NCI-H748 treated with DMSO at 0.1 percent for 48 hours (cell line): ENCODE results near the gene SOCS3.
"Not testable (repeated sequence)": the region's sequence is repeated elsewhere in the genome, so short reads cannot be mapped to it uniquely, and the experiment has no call there.

Source experiments
- DNase-seq: peaks from one replicate; lab custom pipeline; 2025; lab: John Stamatoyannopoulos, UW

SOCS3 gene

DNA sequence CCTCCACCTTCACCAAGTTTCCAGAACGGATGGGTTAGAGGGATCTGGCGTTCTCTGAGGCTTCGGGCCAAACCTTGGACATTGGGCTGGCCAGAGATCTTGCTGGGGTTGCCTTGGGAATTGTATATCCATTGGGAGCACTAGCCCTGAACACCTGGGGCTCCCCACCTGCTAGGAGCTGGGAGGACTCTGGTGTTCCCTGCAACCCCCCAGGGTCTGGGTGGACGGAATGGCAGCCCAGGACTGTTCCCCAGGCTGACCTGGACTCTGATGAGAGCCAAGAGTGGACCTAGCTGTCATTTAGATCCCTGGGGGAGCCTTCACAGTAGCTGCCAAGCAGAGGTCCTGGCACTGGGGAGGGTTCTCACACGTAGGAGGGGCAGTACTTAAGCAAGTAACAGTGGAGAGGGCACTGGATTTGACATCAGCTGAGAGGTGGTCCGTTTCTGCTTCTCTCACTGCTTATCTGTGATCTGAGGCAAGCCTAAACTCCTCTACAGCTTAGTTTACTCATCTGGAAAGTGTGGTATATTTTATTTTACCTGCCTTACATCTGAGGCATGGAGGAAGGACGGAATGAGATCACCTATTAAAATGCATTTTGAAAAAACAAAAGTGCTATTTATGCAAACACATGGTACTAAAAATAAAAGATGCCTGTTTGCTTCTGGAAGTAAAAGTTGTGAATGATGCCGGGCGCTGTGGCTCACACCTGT is 11.7 kb downstream of the SOCS3 start:
- DNase-seq, result no peak

DNA sequence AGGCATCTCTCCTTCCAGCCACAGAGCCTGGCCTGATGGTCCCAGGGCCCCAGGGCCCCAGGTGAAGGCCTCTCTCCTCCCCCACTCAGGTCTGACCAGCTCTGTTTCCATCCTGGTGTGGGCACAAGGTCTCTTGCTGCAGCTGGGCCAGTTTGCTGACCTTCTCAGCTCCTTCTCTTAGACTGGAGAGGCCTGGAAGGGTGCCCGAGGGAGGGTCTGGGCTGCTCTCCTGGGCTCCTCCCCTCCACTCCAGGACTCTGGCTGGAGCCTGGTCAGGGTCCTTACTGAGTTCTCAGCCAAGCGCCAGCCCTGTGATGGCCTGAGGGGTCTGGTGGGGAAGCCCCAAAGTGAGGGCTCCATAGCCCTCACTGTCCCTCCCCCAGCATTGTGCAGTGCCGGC is 12.4 kb downstream of the SOCS3 start:
- DNase-seq, result no peak

DNA sequence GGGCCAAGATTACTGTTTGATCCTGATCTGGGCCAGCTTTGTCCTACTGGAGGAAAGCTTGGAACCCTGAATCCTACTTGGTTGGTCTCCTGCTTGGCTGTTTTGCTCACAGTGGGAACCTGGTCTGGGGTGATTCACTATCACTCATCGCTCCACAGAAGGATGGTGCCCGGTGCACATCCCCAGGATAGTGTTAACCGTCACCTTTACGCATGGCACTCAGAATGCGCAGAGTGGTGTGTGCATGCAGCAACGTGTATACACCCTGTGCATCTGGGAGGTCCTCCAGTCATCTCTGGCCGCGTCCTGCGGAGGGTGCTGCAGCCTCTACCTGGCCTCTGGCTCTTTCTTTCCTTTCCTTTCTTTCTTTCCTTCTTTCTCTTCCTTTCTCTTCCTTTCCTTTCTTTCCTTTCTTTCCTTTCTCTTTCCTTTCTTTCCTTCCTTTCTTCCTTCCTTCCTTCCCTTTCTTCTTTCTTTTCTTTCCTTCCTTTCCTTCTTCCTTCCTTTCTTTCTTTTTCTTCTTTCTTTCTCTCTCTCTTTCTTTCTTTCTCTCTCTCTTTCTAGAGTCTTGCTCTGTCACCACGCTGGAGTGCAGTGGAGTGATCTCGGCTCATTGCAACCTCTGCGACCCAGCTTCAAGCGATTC is 13.1 kb downstream of the SOCS3 start:
- DNase-seq, result no peak

DNA sequence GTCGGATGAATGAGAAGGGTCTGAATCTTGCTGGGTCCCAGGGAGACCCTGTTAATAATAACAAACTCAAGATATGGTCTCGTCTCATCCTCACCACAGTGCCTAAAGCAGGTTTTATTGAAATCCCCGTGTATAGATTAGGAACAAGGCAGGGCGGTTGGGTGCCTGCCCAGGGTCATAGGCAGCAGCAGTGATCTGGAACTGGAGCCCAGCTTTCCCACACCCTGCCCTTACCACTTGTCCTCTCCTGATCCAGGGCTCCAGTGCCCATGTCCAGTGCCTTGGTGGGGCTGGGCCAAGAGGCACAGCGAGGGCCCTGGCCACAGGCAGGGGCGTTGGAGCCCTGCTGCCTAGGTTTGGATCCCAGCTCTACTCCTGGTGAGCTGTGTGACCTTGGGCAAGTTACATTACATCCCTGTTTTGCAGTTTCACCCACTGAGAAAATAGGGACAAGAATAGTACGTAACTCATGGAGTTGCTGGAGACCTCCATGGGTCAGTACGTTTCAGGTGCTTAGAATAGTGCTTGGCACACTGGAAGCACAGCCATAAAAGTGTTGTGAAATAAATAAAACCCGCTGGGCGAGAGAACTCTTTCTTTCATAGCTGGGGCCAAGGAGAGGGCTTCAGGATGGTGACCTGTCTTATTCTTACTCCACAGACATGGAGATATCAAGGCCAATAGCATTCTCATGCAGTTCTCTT is 13.9 kb downstream of the SOCS3 start:
- DNase-seq, result no peak

DNA sequence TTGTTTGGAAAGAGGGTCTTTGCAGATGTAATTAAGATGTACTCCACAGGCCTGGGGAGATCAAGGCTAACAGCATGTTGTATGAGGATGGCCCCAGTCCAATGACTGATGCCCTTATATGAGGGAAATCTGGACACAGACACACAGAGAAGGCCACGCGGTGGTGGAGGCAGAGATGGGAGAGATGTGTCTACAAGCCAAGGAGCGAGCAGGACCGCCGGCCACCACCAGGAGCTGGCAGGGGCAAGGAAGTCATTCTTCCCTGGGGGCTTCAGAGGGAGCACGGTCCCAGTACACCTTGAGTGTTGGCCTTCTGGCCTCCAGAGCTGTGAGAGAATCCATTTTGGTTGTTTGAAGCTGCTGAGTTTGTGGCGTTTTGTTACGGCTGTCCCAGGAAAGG is 14.7 kb downstream of the SOCS3 start:
- no peak for DNase-seq

DNA sequence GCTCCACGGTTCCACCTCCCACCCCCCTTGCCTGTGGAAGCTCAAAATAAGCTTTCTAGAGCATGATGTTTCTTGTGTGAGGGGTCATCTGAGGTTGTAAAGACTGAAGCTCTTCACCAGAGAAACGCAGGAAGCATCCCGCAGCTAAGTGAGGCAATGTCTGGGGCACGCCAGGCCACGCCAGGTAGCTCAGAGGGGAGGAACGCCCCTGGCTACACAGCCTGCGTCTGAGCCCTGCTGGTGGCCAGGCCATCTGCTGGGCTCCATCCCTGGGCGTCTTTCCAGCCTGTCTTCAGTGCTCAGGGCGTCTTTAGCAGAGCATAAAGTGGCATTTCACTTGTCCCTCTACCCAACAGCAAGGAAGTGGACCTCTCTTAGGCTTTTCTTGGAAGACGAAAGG is 15.2 kb downstream of the SOCS3 start:
- DNase-seq, result no peak

DNA sequence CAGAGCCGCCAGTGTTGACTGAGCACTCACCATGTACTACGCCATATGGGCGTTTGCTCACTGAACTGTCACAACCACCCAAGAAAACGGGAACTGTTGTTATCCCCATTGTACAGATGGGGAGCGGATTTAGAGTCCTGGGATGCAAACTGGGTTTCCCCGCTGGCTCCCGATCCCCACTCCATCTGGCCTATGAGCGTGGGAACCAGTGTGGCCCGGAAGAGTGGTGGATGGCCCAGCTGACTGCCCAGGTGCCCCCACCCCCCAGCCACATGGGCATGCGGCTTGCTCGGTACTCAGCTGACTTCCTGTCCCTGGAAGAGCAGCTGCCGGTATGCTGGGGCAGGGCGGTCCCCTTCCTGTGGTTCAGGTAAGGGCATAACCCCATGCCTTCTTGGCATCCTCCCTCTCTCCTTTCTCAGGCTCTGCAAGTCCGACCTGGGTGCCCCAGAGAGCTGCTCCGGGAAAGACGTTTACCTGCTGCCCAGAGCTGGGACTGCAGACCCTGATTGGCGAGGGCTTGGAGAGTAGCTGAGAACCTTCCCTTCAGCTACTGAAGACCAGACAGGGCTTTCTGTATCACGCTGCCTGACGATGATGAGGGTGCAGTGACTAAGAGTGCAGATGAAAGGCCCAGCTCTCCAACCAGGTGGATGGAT is 16.2 kb downstream of the SOCS3 start:
- DNase-seq, result no peak

DNA sequence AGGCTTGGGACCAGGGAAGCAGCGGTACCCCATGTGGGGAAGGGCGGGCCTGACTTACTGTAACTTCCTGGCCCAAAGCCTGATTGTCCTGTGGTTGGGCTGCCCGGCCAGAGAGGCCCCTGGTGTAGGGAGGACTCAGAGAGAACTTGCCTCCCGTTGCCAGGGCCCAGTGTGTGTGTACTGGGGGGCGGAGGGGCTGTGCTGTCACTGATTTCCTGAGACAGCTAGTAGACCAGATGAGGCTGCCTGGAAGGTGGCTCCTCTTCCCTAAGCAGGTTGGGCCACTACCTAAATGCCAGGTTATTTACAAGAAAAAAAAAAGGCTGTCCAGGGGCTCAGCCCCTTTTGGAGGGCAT is 16.7 kb downstream of the SOCS3 start:
- DNase-seq, result no peak

DNA sequence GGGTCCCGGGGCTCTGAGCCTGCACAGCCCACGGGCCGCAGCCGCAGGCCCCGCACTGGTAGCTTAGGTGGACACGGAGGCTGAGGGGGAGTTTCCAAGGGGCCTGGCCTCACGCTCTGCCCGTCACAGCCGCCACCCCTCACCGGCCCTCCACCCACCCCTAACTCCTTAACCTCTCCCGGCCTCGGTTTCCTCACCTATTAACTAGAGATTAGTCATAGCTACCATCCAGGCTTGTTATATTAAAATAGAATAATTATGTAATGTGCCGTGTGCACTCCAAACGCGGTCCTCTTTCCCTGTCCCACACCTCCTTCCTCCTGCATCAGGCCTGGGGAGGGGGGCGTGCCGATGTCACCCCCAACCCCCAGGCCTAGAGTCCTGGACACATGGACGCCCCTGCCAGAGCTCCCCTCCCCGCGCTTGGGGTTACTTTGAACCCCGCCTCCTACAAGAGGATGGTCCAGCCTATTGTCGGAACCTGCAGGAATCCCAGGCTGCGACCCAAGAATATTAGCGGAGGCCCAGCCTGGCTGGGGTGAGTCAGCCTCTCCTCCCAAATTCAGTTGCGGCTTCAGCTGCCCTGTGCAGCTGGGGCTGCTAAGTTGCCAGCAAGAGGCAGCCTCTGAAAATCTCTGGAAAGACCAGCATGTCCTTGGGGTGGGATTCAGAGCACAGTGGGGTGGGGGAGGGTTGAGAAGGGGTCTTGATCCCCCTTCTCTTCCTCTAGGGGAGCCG is 17.3 kb downstream of the SOCS3 start:
- no peak for DNase-seq

DNA sequence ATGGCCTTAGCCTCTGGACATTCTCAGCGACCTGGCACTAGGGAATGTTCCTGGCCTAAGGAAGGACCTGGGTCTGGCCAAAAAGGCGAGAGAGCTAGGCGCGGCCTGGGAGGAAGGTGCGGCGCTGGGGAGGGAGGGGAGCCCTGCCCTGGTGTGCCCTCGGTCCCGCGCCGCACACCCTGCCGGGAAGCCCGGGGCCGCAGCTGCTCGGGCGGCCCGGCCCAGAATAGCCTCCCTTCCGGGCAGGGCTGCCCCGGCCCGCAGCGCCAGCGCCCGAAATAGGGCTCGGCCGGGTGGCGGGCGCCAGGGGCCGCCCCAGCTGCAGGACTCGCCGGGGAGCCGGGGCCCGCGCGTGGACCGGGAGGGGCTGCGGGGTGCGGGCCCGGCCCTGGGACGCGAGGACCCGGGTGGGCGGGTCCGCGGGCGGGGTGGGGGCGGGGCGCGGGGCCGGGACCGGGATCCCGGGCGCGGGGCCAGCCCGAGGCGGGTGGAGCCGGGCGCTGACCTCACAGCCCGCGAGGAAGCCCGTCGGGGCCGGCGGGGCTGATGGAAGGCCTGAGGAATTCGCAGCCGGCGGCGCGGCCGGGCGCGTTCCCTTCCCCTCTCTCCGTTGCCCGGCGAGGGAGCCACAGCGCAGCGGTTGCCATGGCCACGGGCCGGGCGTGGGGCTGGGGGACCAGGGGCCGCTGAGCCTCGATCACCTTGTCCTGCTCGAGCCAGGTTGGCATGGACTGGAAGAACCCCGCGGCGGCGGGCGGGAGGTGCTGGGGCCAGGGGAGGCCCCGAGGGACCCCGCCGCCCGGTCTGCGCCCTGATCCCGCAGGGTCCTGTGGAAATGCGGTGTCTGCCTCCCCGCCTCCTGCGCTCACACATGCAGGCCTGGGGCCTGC is 18.1 kb downstream of the SOCS3 start:
- no peak for DNase-seq

DNA sequence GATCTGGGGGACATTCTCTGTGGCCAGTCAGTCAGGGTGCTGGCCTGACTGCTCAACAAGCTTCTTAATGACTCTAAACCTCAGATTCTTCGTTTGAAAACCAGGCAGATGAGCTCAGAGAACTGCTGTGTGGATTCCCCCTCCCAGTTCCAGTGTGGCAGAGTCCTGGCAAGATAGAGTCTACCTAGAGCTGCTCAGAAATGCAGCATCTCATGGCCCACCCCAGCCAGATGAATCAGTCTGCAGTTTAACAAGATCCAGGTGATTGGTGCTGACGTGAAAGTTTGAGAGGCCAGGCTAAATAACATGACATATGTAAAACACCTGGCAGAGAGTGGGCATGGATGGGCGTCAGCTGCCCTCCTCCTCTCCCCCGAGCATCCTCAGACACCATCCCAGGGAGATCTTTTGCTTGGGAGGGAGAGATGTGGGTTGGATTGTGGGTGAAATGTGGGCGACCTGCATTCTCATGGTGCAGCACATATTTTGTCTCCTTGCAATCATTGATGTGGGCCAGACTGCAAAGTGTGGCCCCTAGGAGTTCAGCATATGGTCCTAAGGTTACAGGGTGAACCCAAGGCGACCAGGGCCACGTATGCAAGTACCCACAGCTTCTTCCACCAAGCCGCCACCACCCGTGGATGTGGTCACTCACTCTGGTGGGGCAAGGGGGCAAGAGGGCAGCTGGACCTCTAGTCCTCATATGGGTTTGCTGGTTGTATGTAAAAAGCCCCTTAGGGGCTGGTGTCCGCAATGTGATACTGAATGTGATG is 19.5 kb downstream of the SOCS3 start:
- DNase-seq, result no peak

DNA sequence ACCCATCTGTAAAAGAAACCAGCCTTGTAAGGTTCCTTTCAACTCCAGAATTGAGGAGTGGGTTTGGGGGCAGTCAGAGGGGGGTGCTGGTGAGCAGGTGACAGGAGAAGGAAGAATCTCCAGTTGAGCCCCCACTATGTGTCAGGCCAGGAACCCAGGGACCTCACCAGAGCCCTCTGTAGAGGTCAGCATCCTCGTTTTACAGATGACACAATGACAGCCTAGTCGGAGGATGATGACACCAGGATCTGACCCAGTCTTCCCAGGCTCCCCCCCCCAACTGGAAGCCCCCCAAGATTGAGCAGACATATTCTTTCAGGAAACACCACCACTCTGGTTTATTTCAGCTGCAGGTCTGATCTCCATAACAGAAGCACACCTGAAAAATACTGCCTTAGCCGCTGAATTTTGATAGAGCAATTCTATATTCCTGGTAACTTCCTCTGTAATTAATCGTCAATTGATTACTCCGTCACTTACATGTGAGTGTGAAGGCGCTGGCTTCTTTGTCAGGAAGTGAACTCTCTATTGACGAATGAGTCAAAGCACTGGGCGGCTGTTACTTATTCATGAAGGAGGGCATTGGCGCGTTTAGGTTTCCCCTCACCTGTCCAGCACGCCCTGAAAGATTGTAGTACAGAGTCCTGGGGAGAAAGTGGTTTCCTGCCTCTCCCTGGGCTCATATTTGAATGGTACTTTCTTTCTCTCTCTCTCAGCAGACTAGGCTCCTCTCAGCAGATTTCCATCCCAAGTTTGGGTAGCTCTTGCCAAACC is 21.2 kb downstream of the SOCS3 start:
- no peak for DNase-seq

DNA sequence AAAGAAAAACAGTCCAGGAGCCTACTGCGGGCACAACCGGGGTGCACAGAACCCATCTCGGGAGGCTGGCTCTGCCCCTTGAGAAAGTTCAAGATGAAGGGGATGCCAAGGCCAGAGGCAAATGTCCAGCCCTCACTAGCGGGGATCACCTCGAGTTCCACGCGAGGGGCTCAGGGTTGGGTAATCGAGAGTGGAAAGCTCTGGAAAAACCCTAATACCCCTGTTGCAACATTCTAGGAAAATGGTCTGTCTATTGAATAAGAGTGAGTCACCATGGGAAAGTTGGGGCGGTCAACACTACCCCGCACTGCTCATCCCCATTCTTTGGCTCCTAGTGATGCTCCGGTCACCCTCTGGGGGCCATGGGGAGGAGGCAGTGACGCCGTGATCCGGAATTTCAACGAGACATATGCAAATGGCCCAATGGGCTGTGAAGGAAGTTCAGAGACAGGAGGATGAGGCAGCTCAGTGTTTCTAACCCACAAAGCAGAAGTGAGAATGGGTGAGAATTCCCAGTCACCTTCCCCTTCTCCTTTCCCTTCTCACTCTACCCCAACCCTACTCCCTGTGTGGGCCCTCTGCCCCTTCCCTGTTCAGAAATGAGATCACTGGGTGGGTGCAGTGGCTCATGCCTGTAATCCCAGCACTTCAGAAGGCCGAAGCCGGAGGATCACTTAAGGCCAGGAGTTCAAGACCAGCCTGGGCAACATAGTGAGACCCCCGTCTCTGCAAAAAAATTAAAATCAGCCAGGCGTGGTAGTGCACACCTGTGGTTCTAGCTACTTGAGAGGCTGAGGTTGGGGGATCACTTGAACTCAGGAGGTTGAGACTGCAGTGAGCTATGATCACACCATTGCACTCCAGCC is 22.4 kb downstream of the SOCS3 start:
- DNase-seq, result no peak

DNA sequence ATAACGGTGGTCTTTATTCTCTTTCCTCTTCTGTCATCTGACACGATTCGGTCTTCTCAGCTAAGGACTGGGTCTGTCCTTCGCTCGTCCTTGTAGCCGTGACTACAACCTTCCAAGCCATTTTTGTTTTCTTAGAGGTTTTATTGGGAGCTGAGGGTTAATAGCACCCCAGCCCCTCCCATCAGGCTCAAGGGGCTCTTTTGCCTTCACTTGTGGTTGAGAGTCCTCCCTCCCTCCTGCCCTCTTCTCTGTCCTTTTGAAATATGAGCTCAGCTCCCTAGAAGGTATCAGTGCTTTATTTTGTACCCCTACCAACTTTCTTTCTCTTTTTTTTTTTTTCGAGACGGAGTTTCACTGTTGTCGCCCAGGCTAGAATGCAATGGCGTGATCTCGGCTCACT is 24.7 kb downstream of the SOCS3 start:
- no peak for DNase-seq

DNA sequence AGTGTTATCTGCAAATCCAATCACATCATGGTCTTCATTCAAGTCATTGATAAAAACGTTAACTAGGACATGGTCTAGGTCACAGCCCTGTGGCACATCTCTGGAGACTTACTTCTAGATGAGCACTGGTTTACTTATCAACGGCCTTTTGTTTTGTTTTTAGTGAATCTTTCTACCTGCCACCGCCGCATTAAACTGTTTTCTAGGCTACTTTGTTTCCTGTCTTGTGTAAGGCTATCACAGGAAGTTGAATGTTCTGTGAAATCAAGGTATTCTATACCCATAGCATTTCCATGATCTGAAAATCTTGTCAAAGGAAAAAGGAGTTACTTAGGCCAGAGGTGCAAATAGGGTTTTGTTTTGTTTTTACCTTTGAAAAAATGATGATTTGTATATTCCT is 26.9 kb downstream of the SOCS3 start:
- no peak for DNase-seq

DNA sequence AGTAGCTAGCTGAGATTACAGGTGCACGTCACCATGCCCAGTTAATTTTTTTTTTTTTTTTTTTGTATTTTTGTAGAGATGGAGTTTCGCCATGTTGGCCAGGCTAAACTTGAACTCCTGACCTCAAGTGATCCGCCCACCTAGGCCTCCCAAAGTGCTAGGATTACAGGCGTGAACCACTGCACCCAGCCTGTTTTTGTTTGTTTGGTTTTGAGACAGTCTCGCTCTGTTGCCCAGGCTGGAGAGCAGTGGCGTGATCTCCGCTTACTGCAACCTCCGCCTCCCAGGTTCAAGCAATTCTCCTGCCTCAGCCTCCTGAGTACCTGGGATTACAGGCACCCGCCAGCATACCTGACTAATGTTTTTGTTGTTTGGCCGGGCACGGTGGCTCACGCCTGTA is 28.5 kb downstream of the SOCS3 start:
- not testable (repeated sequence) for DNase-seq

DNA sequence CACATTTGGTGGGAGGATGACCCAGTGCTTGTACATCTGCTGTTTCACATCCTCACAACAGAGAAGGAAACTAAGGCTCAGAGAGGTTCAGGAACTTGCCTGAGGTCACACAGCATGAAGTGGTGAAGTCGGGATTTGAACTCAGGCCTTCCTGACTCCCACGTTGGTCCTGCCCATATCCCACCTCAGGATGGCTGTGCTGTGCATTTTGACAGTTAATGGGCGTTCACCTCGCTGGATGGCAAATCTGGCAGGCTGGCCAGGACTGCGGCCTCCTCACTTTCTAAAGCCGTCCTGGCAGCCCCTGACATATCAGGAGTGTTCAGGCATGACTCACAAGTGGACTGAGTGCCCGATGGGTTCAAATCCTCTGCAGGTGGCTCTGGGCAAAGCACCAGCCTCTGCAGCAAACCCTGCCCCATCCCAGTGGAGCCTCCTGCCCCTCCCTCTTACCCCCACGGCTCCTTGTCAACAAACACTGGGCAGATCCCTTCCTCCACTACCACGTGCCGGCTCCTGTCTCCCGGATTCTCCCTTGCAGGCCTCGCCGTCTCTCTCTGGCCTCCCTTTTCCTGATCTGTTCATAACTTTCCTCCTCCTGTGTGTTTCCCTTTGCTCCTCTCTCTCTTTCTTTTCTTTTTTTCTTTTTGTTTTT is 29.2 kb downstream of the SOCS3 start:
- DNase-seq, result no peak
